ENCODE data around the gene LMTK3.
A peak's percentile ranks its signal among the peaks of the same experiment; 100 is the strongest.

LMTK3 gene

DNA sequence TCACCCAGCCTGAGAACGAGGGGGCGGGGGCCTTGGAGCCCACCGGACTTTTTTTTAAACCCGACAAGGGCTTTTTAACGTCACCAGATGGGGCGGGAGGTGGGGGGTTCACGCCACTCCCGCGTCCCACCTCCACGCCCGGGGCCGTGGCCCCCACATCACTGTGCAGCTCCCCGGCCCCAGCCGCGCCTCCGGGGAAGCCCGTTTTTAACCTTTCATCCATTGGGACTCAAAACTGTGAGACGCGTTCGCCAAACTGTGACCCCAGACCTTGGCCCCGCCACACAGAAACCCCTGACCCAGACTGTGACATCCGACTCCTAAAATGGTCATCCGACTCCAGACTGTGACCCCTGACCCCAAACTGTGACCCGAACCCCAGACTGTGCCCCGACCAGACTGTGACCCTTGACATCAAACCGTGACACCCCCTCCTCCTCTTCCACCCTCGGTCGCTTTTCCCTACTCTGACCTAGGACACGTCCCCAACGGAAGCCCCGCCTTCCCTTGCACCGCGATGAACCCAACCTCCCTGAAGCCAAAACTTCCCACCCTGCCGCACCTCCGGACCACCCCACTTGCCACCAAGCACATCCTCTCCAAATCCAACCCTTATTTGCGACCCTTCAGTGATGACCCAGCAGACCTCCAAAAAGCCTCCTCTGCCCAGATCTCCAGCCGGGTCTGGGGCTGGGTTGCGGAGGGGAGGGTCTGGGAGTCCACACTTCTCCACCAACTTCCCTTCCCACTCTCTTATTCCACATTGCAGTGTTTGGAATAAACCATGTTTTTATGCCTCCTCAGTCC lies 67.3 kb downstream of the LMTK3 start:
- Histone ChIP-seq H3K27me3 (ENCODE audit: insufficient read depth, low read length) (no peaks in the 10 kb centered on the region), H3K4me1 (ENCODE audit: control insufficient read depth in 1 of 2, insufficient read depth in 2 of 2, low read length in 2 of 2) (peaks cover 11 to 13% of the 10 kb centered on the region in 2 experiments), H3K4me2 (ENCODE audit: low read length) (no peak overlapping the region), H4K8ac (ENCODE audit: low read depth, low read length) (peak overlapping the region; percentile 4), H2BK5ac (ENCODE audit: low read depth, low read length, poor library complexity) (no peak overlapping the region), H4K12ac (ENCODE audit: low read depth, low read length) (peak overlapping the region; percentile 23), H2BK120ac (ENCODE audit: insufficient read depth, low read length, poor library complexity) (no peak overlapping the region), H3K9ac (ENCODE audit: low read length) (no peak overlapping the region), H2AK5ac (ENCODE audit: low read length) (peak overlapping the region; percentile 71), H3K23ac (ENCODE audit: low read length) (no peak overlapping the region), H3K18ac (ENCODE audit: low read length) (no peak overlapping the region), H3K79me2 (ENCODE audit: control insufficient read depth, insufficient read depth, low read length, poor library complexity) (peaks cover 2% of the 10 kb centered on the region), H4K91ac (ENCODE audit: low read depth, low read length) (peak overlapping the region; percentile 65), H3K4me3 (ENCODE audit: low read depth, low read length) (no peak overlapping the region), H2AFZ (ENCODE audit: insufficient read depth, low read length, poor library complexity) (peak overlapping the region; percentile 1), H3K27ac (ENCODE audit: low read depth, low read length) (peak overlapping the region; percentile 8), H3K36me3 (ENCODE audit: control insufficient read depth in 1 of 2, insufficient read depth in 2 of 2, low read length in 2 of 2) (peaks cover 17 to 19% of the 10 kb centered on the region in 2 experiments), H2BK12ac (ENCODE audit: low read length) (peak overlapping the region; percentile 74), H3K79me1 (ENCODE audit: low read length) (peaks cover 6% of the 10 kb centered on the region), H3K14ac (ENCODE audit: low read length) (peak overlapping the region; percentile 11), H3K4ac (ENCODE audit: low read depth, low read length) (peak overlapping the region; percentile 44), H3K9me3 (ENCODE audit: insufficient read depth, low read depth, low read length) (no peaks in the 10 kb centered on the region)
- DNase-seq = no peak
- no CpG with 5 or more reads among the region's 38 CpGs for WGBS (ENCODE audit: extremely low coverage, insufficient coverage, insufficient read length)

DNA sequence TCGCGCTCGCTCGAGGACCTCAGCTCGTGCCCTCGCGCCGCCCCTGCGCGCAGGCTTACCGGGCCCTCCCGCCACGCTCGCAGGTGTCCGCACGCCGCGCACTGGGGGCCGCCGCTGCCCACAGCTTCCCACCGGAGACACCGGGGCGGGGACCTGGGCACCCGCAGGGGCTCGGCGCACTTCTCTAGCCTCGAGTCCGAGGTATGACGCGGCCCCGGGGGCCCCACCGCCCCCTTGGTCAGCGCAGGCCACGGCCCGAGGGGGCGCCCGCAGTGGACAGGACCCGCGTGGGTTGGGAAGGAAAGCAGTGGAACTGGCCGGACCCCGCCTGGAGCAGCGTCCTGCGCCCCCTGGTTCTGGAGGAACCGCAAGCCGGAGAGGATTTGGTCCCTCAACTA lies 67.9 kb downstream of the LMTK3 start:
- no peak overlapping the region for H2AFZ ChIP-seq (ENCODE audit: insufficient read depth, low read length, poor library complexity)
- H3K23ac ChIP-seq (ENCODE audit: low read length) = no peak overlapping the region
- peaks cover 11 to 13% of the 10 kb centered on the region in 2 experiments for H3K4me1 ChIP-seq (ENCODE audit: control insufficient read depth in 1 of 2, insufficient read depth in 2 of 2, low read length in 2 of 2)
- H3K79me2 ChIP-seq (ENCODE audit: control insufficient read depth, insufficient read depth, low read length, poor library complexity) = peaks cover 2% of the 10 kb centered on the region
- H3K27ac ChIP-seq (ENCODE audit: low read depth, low read length) = no peak overlapping the region
- H3K4ac ChIP-seq (ENCODE audit: low read depth, low read length) = no peak overlapping the region
- H4K12ac ChIP-seq (ENCODE audit: low read depth, low read length) = no peak overlapping the region
- H4K91ac ChIP-seq (ENCODE audit: low read depth, low read length) = peak overlapping the region; percentile 18
- H2BK12ac ChIP-seq (ENCODE audit: low read length) = no peak overlapping the region
- WGBS (ENCODE audit: extremely low coverage, insufficient coverage, insufficient read length) = no CpG with 5 or more reads among the region's 45 CpGs
- H3K4me2 ChIP-seq (ENCODE audit: low read length) = no peak overlapping the region
- no peak overlapping the region for H2BK120ac ChIP-seq (ENCODE audit: insufficient read depth, low read length, poor library complexity)
- no peak for DNase-seq
- no peak overlapping the region for H3K9ac ChIP-seq (ENCODE audit: low read length)
- no peak overlapping the region for H3K4me3 ChIP-seq (ENCODE audit: low read depth, low read length)
- peaks cover 6% of the 10 kb centered on the region for H3K79me1 ChIP-seq (ENCODE audit: low read length)
- H3K14ac ChIP-seq (ENCODE audit: low read length) = no peak overlapping the region
- H4K8ac ChIP-seq (ENCODE audit: low read depth, low read length) = no peak overlapping the region
- H2AK5ac ChIP-seq (ENCODE audit: low read length) = no peak overlapping the region
- H3K9me3 ChIP-seq (ENCODE audit: insufficient read depth, low read depth, low read length) = no peaks in the 10 kb centered on the region
- H2BK5ac ChIP-seq (ENCODE audit: low read depth, low read length, poor library complexity) = no peak overlapping the region
- no peak overlapping the region for H3K18ac ChIP-seq (ENCODE audit: low read length)
- no peaks in the 10 kb centered on the region for H3K27me3 ChIP-seq (ENCODE audit: insufficient read depth, low read length)
- peaks cover 13 to 15% of the 10 kb centered on the region in 2 experiments for H3K36me3 ChIP-seq (ENCODE audit: control insufficient read depth in 1 of 2, insufficient read depth in 2 of 2, low read length in 2 of 2)

DNA sequence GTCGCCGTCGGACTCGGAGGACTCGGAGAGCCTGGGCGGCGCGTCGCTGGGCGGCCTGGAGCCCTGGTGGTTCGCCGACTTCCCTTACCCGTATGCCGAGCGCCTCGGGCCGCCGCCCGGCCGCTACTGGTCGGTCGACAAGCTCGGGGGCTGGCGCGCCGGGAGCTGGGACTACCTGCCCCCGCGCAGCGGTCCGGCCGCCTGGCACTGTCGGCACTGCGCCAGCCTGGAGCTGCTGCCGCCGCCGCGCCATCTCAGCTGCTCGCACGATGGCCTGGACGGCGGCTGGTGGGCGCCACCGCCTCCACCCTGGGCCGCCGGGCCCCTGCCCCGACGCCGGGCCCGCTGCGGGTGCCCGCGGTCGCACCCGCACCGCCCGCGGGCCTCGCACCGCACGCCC lies 68.4 kb downstream of the LMTK3 start:
- peaks cover 10 to 12% of the 10 kb centered on the region in 2 experiments for H3K36me3 ChIP-seq (ENCODE audit: control insufficient read depth in 1 of 2, insufficient read depth in 2 of 2, low read length in 2 of 2)
- peaks cover 6% of the 10 kb centered on the region for H3K79me1 ChIP-seq (ENCODE audit: low read length)
- H3K4me3 ChIP-seq (ENCODE audit: low read depth, low read length) = no peak overlapping the region
- H3K27me3 ChIP-seq (ENCODE audit: insufficient read depth, low read length) = no peaks in the 10 kb centered on the region
- H3K4ac ChIP-seq (ENCODE audit: low read depth, low read length) = no peak overlapping the region
- no peak overlapping the region for H3K27ac ChIP-seq (ENCODE audit: low read depth, low read length)
- no peak overlapping the region for H2BK12ac ChIP-seq (ENCODE audit: low read length)
- H3K9ac ChIP-seq (ENCODE audit: low read length) = no peak overlapping the region
- no peak overlapping the region for H2BK5ac ChIP-seq (ENCODE audit: low read depth, low read length, poor library complexity)
- no peaks in the 10 kb centered on the region for H3K9me3 ChIP-seq (ENCODE audit: insufficient read depth, low read depth, low read length)
- no peak overlapping the region for H3K18ac ChIP-seq (ENCODE audit: low read length)
- no peak overlapping the region for H3K23ac ChIP-seq (ENCODE audit: low read length)
- H3K4me1 ChIP-seq (ENCODE audit: control insufficient read depth in 1 of 2, insufficient read depth in 2 of 2, low read length in 2 of 2) = peaks cover 11 to 13% of the 10 kb centered on the region in 2 experiments
- no peak overlapping the region for H3K14ac ChIP-seq (ENCODE audit: low read length)
- H4K91ac ChIP-seq (ENCODE audit: low read depth, low read length) = no peak overlapping the region
- no peak overlapping the region for H4K12ac ChIP-seq (ENCODE audit: low read depth, low read length)
- no peak overlapping the region for H2BK120ac ChIP-seq (ENCODE audit: insufficient read depth, low read length, poor library complexity)
- H3K79me2 ChIP-seq (ENCODE audit: control insufficient read depth, insufficient read depth, low read length, poor library complexity) = peaks cover 2% of the 10 kb centered on the region
- H3K4me2 ChIP-seq (ENCODE audit: low read length) = no peak overlapping the region
- no peak for DNase-seq
- no peak overlapping the region for H4K8ac ChIP-seq (ENCODE audit: low read depth, low read length)
- no CpG with 5 or more reads among the region's 60 CpGs for WGBS (ENCODE audit: extremely low coverage, insufficient coverage, insufficient read length)
- H2AFZ ChIP-seq (ENCODE audit: insufficient read depth, low read length, poor library complexity) = no peak overlapping the region
- no peak overlapping the region for H2AK5ac ChIP-seq (ENCODE audit: low read length)

DNA sequence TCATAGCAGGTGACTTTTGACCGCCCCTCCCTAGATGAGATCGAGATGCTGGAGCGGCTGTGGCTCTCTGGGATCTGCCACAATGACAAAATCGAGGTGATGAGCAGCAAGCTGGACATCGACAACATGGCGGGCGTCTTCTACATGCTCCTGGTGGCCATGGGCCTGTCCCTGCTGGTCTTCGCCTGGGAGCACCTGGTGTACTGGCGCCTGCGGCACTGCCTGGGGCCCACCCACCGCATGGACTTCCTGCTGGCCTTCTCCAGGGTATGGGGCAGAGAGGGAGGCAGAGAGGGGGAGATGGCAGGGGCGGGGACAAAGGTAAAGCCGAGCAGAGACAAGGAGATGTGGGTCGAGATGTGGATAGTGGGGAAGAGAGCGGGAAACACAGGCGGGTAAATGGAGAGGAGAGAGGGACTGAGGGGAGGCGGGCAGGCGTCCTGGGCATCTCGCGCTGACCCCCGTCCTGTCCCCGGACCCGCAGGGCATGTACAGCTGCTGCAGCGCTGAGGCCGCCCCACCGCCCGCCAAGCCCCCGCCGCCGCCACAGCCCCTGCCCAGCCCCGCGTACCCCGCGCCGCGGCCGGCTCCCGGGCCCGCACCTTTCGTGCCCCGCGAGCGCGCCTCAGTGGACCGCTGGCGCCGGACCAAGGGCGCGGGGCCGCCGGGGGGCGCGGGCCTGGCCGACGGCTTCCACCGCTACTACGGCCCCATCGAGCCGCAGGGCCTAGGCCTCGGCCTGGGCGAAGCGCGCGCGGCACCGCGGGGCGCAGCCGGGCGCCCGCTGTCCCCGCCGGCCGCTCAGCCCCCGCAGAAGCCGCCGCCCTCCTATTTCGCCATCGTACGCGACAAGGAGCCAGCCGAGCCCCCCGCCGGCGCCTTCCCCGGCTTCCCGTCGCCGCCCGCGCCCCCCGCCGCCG lies 69.3 kb downstream of the LMTK3 start:
- Histone ChIP-seq H4K91ac (ENCODE audit: low read depth, low read length) (no peak overlapping the region), H3K23ac (ENCODE audit: low read length) (no peak overlapping the region), H3K79me2 (ENCODE audit: control insufficient read depth, insufficient read depth, low read length, poor library complexity) (peaks cover 2% of the 10 kb centered on the region), H3K18ac (ENCODE audit: low read length) (no peak overlapping the region), H4K8ac (ENCODE audit: low read depth, low read length) (no peak overlapping the region), H3K4me1 (ENCODE audit: control insufficient read depth in 1 of 2, insufficient read depth in 2 of 2, low read length in 2 of 2) (peaks cover 16 to 17% of the 10 kb centered on the region in 2 experiments), H3K9ac (ENCODE audit: low read length) (no peak overlapping the region), H3K4ac (ENCODE audit: low read depth, low read length) (no peak overlapping the region), H4K12ac (ENCODE audit: low read depth, low read length) (no peak overlapping the region), H2BK5ac (ENCODE audit: low read depth, low read length, poor library complexity) (no peak overlapping the region), H3K36me3 (ENCODE audit: control insufficient read depth in 1 of 2, insufficient read depth in 2 of 2, low read length in 2 of 2) (peaks cover 4 to 7% of the 10 kb centered on the region in 2 experiments), H2AFZ (ENCODE audit: insufficient read depth, low read length, poor library complexity) (no peak overlapping the region), H2BK120ac (ENCODE audit: insufficient read depth, low read length, poor library complexity) (no peak overlapping the region), H3K27ac (ENCODE audit: low read depth, low read length) (no peak overlapping the region), H2BK12ac (ENCODE audit: low read length) (no peak overlapping the region), H3K27me3 (ENCODE audit: insufficient read depth, low read length) (no peaks in the 10 kb centered on the region), H3K14ac (ENCODE audit: low read length) (no peak overlapping the region), H2AK5ac (ENCODE audit: low read length) (no peak overlapping the region), H3K4me3 (ENCODE audit: low read depth, low read length) (no peak overlapping the region), H3K9me3 (ENCODE audit: insufficient read depth, low read depth, low read length) (no peaks in the 10 kb centered on the region), H3K79me1 (ENCODE audit: low read length) (peaks cover 6% of the 10 kb centered on the region), H3K4me2 (ENCODE audit: low read length) (no peak overlapping the region)
- DNase-seq = peak in 1 of 2 donors; percentile 10
- WGBS (ENCODE audit: extremely low coverage, insufficient coverage, insufficient read length) = no CpG with 5 or more reads among the region's 94 CpGs

Measured in trophoblast cell (in vitro differentiated cells and primary cell).